ENCODE data around the gene LSM12. TPM values are rescaled to one million over a fixed set of nuclear protein-coding genes. Genes with fewer than 3 reads are reported as not detected.

The LSM12 gene
- polyA plus RNA-seq, 1 of the 3 experiments (the other 2 are of a cell fraction) = 26.6 TPM

GRCh38 chr17:44008205-44008909, 58.1 kb downstream of the LSM12 start:
- 93% methylated on average over 3 of the region's 6 CpGs for WGBS (ENCODE audit: low lambda C conversion rate)
- H3K9ac ChIP-seq = peak overlapping the region; percentile 78; the same call in 1 of the 2 replicates
- peaks cover 9% of the 10 kb centered on the region for H3F3A ChIP-seq (replicated peaks; ENCODE audit: insufficient read depth)
- DNase-seq = no peak
- ChIA-PET CTCF (interaction anchor here (0.9 to 31.1 kb wide), 17 partner anchors 11 to 130 kb away, joined by 3 to 638 read pairs (median 4); partner anchors contain the start of genes HDAC5, MPP2 and PPY), POLR2A (no interaction called here)
- no peaks in the 10 kb centered on the region for H3K27me3 ChIP-seq (ENCODE audit: insufficient read depth)
- H2AFZ ChIP-seq (ENCODE audit: low read depth) = no peak overlapping the region
- H3K4me2 ChIP-seq = peak overlapping the region; percentile 90
- H3K79me2 ChIP-seq (ENCODE audit: insufficient read depth) = peaks cover 28% of the 10 kb centered on the region; the same call in 1 of the 2 replicates
- peaks cover 8 to 60% of the 10 kb centered on the region in 2 experiments; a peak in 2 of 4 replicates for H3K4me1 ChIP-seq (ENCODE audit: control insufficient read depth in 1 of 2, insufficient read depth in 2 of 2, low read depth in 1 of 2, low read length in 1 of 2)
- H3K4me3 ChIP-seq (ENCODE audit: low read depth in 2 of 2, low read length in 1 of 2) = peak overlapping the region; percentile 80 to 90
- no peaks in the 10 kb centered on the region for H3K9me3 ChIP-seq
- no peaks in the 10 kb centered on the region for H4K20me1 ChIP-seq (ENCODE audit: insufficient read depth)
- H3K36me3 ChIP-seq (replicated peaks in 1 of 2; ENCODE audit: control insufficient read depth in 1 of 2, insufficient read depth in 2 of 2, low read length in 1 of 2) = peaks cover 0 to 14% of the 10 kb centered on the region in 2 experiments
- no peaks in the 10 kb centered on the region for H3K9me2 ChIP-seq
- TF ChIP-seq EZH2phosphoT487 (IDR thresholded peaks at IDR 0.05; ENCODE audit: borderline replicate concordance, low read depth) (no peak), PBX3 (IDR thresholded peaks at IDR 0.05) (no peak), FOSL2 (IDR thresholded peaks at IDR 0.05; ENCODE audit: borderline replicate concordance, low read depth) (no peak), GATA2 (CRISPR knock-in tag; IDR thresholded peaks at IDR 0.05) (no peak), SIN3A (IDR thresholded peaks at IDR 0.05; ENCODE audit: borderline replicate concordance, low read depth, low read length) (no peak), RXRA (IDR thresholded peaks at IDR 0.05; ENCODE audit: borderline replicate concordance, low read depth) (no peak), USF2 (IDR thresholded peaks at IDR 0.05; ENCODE audit: borderline replicate concordance, low read depth, low read length) (no peak), MXI1 (IDR thresholded peaks at IDR 0.05; ENCODE audit: low read depth, low read length) (no peak), EP300 (IDR thresholded peaks at IDR 0.05; ENCODE audit: borderline replicate concordance in 1 of 2, low read depth in 1 of 2, low read length in 1 of 2) (no peak)
- TF ChIP-seq, protein P1, sequence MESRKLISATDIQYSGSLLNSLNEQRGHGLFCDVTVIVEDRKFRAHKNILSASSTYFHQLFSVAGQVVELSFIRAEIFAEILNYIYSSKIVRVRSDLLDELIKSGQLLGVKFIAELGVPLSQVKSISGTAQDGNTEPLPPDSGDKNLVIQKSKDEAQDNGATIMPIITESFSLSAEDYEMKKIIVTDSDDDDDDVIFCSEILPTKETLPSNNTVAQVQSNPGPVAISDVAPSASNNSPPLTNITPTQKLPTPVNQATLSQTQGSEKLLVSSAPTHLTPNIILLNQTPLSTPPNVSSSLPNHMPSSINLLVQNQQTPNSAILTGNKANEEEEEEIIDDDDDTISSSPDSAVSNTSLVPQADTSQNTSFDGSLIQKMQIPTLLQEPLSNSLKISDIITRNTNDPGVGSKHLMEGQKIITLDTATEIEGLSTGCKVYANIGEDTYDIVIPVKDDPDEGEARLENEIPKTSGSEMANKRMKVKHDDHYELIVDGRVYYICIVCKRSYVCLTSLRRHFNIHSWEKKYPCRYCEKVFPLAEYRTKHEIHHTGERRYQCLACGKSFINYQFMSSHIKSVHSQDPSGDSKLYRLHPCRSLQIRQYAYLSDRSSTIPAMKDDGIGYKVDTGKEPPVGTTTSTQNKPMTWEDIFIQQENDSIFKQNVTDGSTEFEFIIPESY (IDR thresholded peaks at IDR 0.05; ENCODE audit: borderline replicate concordance, low read depth) = no peak
- TF ChIP-seq, protein P2, sequence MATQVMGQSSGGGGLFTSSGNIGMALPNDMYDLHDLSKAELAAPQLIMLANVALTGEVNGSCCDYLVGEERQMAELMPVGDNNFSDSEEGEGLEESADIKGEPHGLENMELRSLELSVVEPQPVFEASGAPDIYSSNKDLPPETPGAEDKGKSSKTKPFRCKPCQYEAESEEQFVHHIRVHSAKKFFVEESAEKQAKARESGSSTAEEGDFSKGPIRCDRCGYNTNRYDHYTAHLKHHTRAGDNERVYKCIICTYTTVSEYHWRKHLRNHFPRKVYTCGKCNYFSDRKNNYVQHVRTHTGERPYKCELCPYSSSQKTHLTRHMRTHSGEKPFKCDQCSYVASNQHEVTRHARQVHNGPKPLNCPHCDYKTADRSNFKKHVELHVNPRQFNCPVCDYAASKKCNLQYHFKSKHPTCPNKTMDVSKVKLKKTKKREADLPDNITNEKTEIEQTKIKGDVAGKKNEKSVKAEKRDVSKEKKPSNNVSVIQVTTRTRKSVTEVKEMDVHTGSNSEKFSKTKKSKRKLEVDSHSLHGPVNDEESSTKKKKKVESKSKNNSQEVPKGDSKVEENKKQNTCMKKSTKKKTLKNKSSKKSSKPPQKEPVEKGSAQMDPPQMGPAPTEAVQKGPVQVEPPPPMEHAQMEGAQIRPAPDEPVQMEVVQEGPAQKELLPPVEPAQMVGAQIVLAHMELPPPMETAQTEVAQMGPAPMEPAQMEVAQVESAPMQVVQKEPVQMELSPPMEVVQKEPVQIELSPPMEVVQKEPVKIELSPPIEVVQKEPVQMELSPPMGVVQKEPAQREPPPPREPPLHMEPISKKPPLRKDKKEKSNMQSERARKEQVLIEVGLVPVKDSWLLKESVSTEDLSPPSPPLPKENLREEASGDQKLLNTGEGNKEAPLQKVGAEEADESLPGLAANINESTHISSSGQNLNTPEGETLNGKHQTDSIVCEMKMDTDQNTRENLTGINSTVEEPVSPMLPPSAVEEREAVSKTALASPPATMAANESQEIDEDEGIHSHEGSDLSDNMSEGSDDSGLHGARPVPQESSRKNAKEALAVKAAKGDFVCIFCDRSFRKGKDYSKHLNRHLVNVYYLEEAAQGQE (IDR thresholded peaks at IDR 0.05; ENCODE audit: low read depth, low read length) = no peak
- peak overlapping the region in 1 of 2 experiments; percentile 57; a peak in 1 of 4 replicates for H3K27ac ChIP-seq (ENCODE audit: low read depth in 2 of 2, low read length in 1 of 2)
